ENCODE data around the gene MBD3. TPM values are rescaled to one million over a fixed set of nuclear protein-coding genes. Genes with fewer than 3 reads are reported as not detected.

Gene MBD3
- total and polyA plus RNA-seq, 4 donors, result 12.4 to 57.6 (median 50.2) TPM

- no peaks in the 10 kb centered on the region for H3K9me3 ChIP-seq (ENCODE audit: control insufficient read depth in 4 of 4, low read length in 3 of 4)
- no peaks in the 10 kb centered on the region for H3K27me3 ChIP-seq (ENCODE audit: control insufficient read depth in 4 of 4, insufficient read depth in 4 of 4, low read length in 3 of 4)
- H3K4me1 ChIP-seq (ENCODE audit: control insufficient read depth in 4 of 4, insufficient read depth in 4 of 4, low read length in 3 of 4), result no peaks in the 10 kb centered on the region
- 96% methylated on average over 11 of the region's 11 CpGs for WGBS
- H3K36me3 ChIP-seq (ENCODE audit: control insufficient read depth in 4 of 4, insufficient read depth in 3 of 4, low read depth in 1 of 4, low read length in 3 of 4), result peaks cover 2 to 15% (median 3%) of the 10 kb centered on the region in 4 donors
- no peak overlapping the region for H3K4me3 ChIP-seq (ENCODE audit: low read depth in 1 of 3, low read length in 3 of 3)
- H3K27ac ChIP-seq (ENCODE audit: low read depth in 1 of 2, low read length in 2 of 2), result no peak overlapping the region
- no peak overlapping the region for H3K9ac ChIP-seq (ENCODE audit: low read depth in 1 of 2, low read length in 2 of 2)
- DNase-seq (ENCODE audit: low spot score), result no peak
- TF ChIP-seq RXRA (IDR thresholded peaks at IDR 0.05) (no peak), FOXA2 (IDR thresholded peaks at IDR 0.05) (no peak), RAD21 (IDR thresholded peaks at IDR 0.05) (no peak), YY1 (IDR thresholded peaks at IDR 0.05) (no peak), NR2F2 (IDR thresholded peaks at IDR 0.05) (no peak)
These were observed 27.8 kb upstream of the MBD3 start for GRCh38 chr19:1620502-1620901.

GRCh38 chr19:1619703-1620102 lies 27.0 kb upstream of the MBD3 start:
- TF ChIP-seq FOXA2 (IDR thresholded peaks at IDR 0.05) (no peak), TAF1 (conservative IDR thresholded peaks at IDR 0.05) (no peak), YY1 (IDR thresholded peaks at IDR 0.05) (no peak)
- TF ChIP-seq, protein P1, sequence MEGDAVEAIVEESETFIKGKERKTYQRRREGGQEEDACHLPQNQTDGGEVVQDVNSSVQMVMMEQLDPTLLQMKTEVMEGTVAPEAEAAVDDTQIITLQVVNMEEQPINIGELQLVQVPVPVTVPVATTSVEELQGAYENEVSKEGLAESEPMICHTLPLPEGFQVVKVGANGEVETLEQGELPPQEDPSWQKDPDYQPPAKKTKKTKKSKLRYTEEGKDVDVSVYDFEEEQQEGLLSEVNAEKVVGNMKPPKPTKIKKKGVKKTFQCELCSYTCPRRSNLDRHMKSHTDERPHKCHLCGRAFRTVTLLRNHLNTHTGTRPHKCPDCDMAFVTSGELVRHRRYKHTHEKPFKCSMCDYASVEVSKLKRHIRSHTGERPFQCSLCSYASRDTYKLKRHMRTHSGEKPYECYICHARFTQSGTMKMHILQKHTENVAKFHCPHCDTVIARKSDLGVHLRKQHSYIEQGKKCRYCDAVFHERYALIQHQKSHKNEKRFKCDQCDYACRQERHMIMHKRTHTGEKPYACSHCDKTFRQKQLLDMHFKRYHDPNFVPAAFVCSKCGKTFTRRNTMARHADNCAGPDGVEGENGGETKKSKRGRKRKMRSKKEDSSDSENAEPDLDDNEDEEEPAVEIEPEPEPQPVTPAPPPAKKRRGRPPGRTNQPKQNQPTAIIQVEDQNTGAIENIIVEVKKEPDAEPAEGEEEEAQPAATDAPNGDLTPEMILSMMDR (IDR thresholded peaks at IDR 0.05; ENCODE audit: low read depth, low read length, missing input control), result no peak
- Histone ChIP-seq H3K4me1 (ENCODE audit: control insufficient read depth in 4 of 4, insufficient read depth in 4 of 4, low read length in 3 of 4) (no peaks in the 10 kb centered on the region), H3K27ac (ENCODE audit: low read depth in 1 of 2, low read length in 2 of 2) (no peak overlapping the region), H3K9me3 (ENCODE audit: control insufficient read depth in 4 of 4, low read length in 3 of 4) (no peaks in the 10 kb centered on the region), H3K9ac (ENCODE audit: low read depth in 1 of 2, low read length in 2 of 2) (no peak overlapping the region), H3K27me3 (ENCODE audit: control insufficient read depth in 4 of 4, insufficient read depth in 4 of 4, low read length in 3 of 4) (no peaks in the 10 kb centered on the region), H3K4me3 (ENCODE audit: low read depth in 1 of 3, low read length in 3 of 3) (no peak overlapping the region), H3K36me3 (ENCODE audit: control insufficient read depth in 4 of 4, insufficient read depth in 3 of 4, low read depth in 1 of 4, low read length in 3 of 4) (peaks cover 2 to 23% (median 4%) of the 10 kb centered on the region in 4 donors)
- DNase-seq (ENCODE audit: low spot score), result no peak
- 92% methylated on average over 18 of the region's 18 CpGs for WGBS

GRCh38 chr19:1619094-1619439 lies 26.4 kb upstream of the MBD3 start:
- H3K27ac ChIP-seq (ENCODE audit: low read depth in 1 of 2, low read length in 2 of 2), result no peak overlapping the region
- no peaks in the 10 kb centered on the region for H3K9me3 ChIP-seq (ENCODE audit: control insufficient read depth in 4 of 4, low read length in 3 of 4)
- H3K4me1 ChIP-seq (ENCODE audit: control insufficient read depth in 4 of 4, insufficient read depth in 4 of 4, low read length in 3 of 4), result no peaks in the 10 kb centered on the region
- no peak for TF ChIP-seq FOXA1 (IDR thresholded peaks at IDR 0.05)
- TF ChIP-seq FOXA2 (IDR thresholded peaks at IDR 0.05), result no peak
- TF ChIP-seq EGR1 (IDR thresholded peaks at IDR 0.05; ENCODE audit: low read depth in 2 of 2), result no peak
- no peak for TF ChIP-seq SP1 (IDR thresholded peaks at IDR 0.05)
- TF ChIP-seq, protein P2, sequence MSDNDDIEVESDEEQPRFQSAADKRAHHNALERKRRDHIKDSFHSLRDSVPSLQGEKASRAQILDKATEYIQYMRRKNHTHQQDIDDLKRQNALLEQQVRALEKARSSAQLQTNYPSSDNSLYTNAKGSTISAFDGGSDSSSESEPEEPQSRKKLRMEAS (IDR thresholded peaks at IDR 0.05), result no peak
- no peak for TF ChIP-seq RXRA (IDR thresholded peaks at IDR 0.05)
- no peak for TF ChIP-seq NR2F2 (IDR thresholded peaks at IDR 0.05)
- H3K27me3 ChIP-seq (ENCODE audit: control insufficient read depth in 4 of 4, insufficient read depth in 4 of 4, low read length in 3 of 4), result no peaks in the 10 kb centered on the region
- no peak for DNase-seq (ENCODE audit: low spot score)
- H3K36me3 ChIP-seq (ENCODE audit: control insufficient read depth in 4 of 4, insufficient read depth in 3 of 4, low read depth in 1 of 4, low read length in 3 of 4), result peaks cover 2 to 26% (median 4%) of the 10 kb centered on the region in 4 donors
- no peak overlapping the region for H3K4me3 ChIP-seq (ENCODE audit: low read depth in 1 of 3, low read length in 3 of 3)
- 95% methylated on average over 26 of the region's 26 CpGs for WGBS
- no peak overlapping the region for H3K9ac ChIP-seq (ENCODE audit: low read depth in 1 of 2, low read length in 2 of 2)
